ENCODE results near the gene ATXN2. TPM values are rescaled to one million over a fixed set of nuclear protein-coding genes. Genes with fewer than 3 reads are reported as not detected.
A peak's percentile ranks its signal among the peaks of the same experiment; 100 is the strongest.

Gene ATXN2
- total and polyA plus RNA-seq, 2 of the 4 experiments (the other 2 are of a cell fraction), result 12.4 to 66.5 TPM

DNA sequence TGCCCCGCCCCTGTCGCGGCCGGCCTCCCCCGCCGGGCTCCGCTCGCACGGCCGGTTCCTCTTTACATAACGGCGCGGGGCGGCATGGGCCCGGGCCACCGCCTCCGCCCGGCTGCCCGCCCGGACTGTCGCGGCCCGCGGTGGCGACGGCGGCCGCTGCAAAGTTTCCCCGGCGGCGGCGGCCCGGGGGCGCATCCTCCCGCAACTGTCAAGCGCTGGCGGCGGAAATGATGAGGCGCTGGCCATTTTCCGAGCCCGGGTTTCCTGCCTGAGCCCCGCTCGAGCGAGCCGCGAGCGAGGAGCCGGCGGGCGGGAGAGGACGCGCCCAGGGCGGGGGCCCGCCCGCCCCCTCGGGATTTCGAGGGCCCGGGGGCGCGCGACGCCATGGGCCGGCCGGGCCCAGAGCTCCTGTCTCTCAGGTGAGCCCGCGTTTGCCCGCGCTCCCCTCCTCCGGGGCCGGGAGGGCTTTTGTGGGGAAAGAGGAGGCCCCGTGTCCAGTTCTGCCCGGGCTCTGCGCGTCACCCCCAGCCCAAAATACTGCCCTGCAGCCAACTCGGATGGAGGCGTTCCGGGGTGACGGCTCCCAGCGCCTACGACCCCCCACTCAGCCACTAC, 193.1 kb downstream of the ATXN2 start, which contains the start of gene SH2B3:
Gene SH2B3, plus strand, starts transcription at position 65 of the 615 bp plus-strand sequence. CDS start 12,223 bp downstream, outside the sequence.
- H3K18ac ChIP-seq (ENCODE audit: low read depth, low read length), result peak within 1 kb of the TSS; percentile 34; the same call in 1 of the 2 replicates
- H3K4me3 ChIP-seq (ENCODE audit: insufficient read depth, low read depth, low read length), result peak within 1 kb of the TSS; percentile 55
- H3K27ac ChIP-seq (ENCODE audit: insufficient read depth, low read length), result peak within 1 kb of the TSS; percentile 87
- H2BK20ac ChIP-seq (ENCODE audit: low read depth, low read length), result peak within 1 kb of the TSS; percentile 39; the same call in 1 of the 2 replicates
- peak within 1 kb of the TSS; percentile 85 for H2BK5ac ChIP-seq (ENCODE audit: low read depth, low read length, poor library complexity, severe bottlenecking)
- ChIA-PET CTCF (no interaction called here), POLR2A (ENCODE audit: unreplicated experiment) (no interaction called here)
- peak within 1 kb of the TSS; percentile 94 for H3K23ac ChIP-seq (ENCODE audit: low read depth, low read length)
- peaks cover 13% of the 10 kb centered on the region for H3K9me1 ChIP-seq (ENCODE audit: insufficient read depth, low read length)
- H2BK120ac ChIP-seq (ENCODE audit: low read depth, low read length), result peak within 1 kb of the TSS; percentile 66
- intact Hi-C loops (cut with micrococcal nuclease) (loop anchor here (2.0 kb wide), 1 partner anchor 45 kb away; no protein-coding TSS in a partner anchor), in situ Hi-C loops (cut with MboI; ENCODE audit: low sequenced_read_pairs) (no loop called here), dilution Hi-C loops (cut with HindIII; ENCODE audit: low sequenced_read_pairs, unreplicated experiment) (no loop called here)
- peak within 1 kb of the TSS; percentile 42; the same call in 1 of the 3 replicates for H2BK15ac ChIP-seq (ENCODE audit: low read depth, low read length)
- H3K4me1 ChIP-seq (ENCODE audit: control insufficient read depth, insufficient read depth, low read length), result peaks cover 29% of the 10 kb centered on the region
- H4K20me1 ChIP-seq (ENCODE audit: insufficient read depth, low read length), result peaks cover 22% of the 10 kb centered on the region
- peak within 1 kb of the TSS; percentile 94 for H2AFZ ChIP-seq (replicated peaks; ENCODE audit: low read length, poor library complexity)
- DNase-seq, result peak; percentile 48
- peak within 1 kb of the TSS; percentile 86 for H3K56ac ChIP-seq (ENCODE audit: extremely low read depth, insufficient read depth, low read length)
- peak within 1 kb of the TSS; percentile 38 for H4K5ac ChIP-seq (ENCODE audit: low read depth, low read length)
- TF ChIP-seq SMC3 (IDR thresholded peaks at IDR 0.05; ENCODE audit: low read depth, low read length), result no peak
- peak; percentile 51; the same call in 1 of the 2 replicates for TF ChIP-seq POLR2A (IDR thresholded peaks at IDR 0.05; ENCODE audit: low read depth, low read length)
- TF ChIP-seq BHLHE40 (IDR thresholded peaks at IDR 0.05; ENCODE audit: low read depth, low read length), result no peak
- TF ChIP-seq MAZ (IDR thresholded peaks at IDR 0.05; ENCODE audit: borderline replicate concordance, low read depth, low read length), result peak; percentile 42; the same call in 1 of the 2 replicates
- TF ChIP-seq FOS (IDR thresholded peaks at IDR 0.05; ENCODE audit: low read depth, low read length), result no peak
- no peaks in the 10 kb centered on the region for H3K36me3 ChIP-seq (ENCODE audit: control insufficient read depth, insufficient read depth, low read length)
- H2AK5ac ChIP-seq (ENCODE audit: low read depth, low read length), result peak within 1 kb of the TSS; percentile 94
- H3K27me3 ChIP-seq (ENCODE audit: control insufficient read depth, insufficient read depth, low read length), result no peaks in the 10 kb centered on the region
- peak within 1 kb of the TSS; percentile 74 for H3K4me2 ChIP-seq (ENCODE audit: low read depth, low read length)
- H4K91ac ChIP-seq (ENCODE audit: insufficient read depth, low read depth, low read length), result peak within 1 kb of the TSS; percentile 88
- no peaks in the 10 kb centered on the region for H3K9me3 ChIP-seq (ENCODE audit: control insufficient read depth, insufficient read depth, low read length)
- peak within 1 kb of the TSS; percentile 78 to 93 for H4K8ac ChIP-seq (ENCODE audit: low read depth in 2 of 2, low read length in 2 of 2)
- WGBS, 2 experiments (ENCODE audit: extremely low coverage in 2 of 2, insufficient read length in 1 of 2), result 0% methylated on average over 18 of the region's 80 CpGs; no CpG with 5 or more reads in 1 of the 2 experiments
- H3K14ac ChIP-seq (replicated peaks; ENCODE audit: low read depth, low read length), result peak within 1 kb of the TSS; percentile 97
- peak within 1 kb of the TSS; percentile 89 for H3K4ac ChIP-seq (ENCODE audit: low read depth, low read length)
- no TSS peak for BruUV-seq (replicated peaks)
- peak within 1 kb of the TSS; percentile 99 for H2AK9ac ChIP-seq (replicated peaks; ENCODE audit: low read depth, low read length, poor library complexity)
- H3K79me1 ChIP-seq (ENCODE audit: low read depth in 1 of 2, low read length in 2 of 2), result peaks cover 4 to 47% of the 10 kb centered on the region in 2 experiments; a peak in 3 of 4 replicates
- H3K9ac ChIP-seq (ENCODE audit: low read depth, low read length), result peak within 1 kb of the TSS; percentile 89
- ATAC-seq (ENCODE audit: low read depth), result peak; percentile 31
